GM12878 (cell line): ENCODE measurements around the gene GSTP1.

Experiments
- ASH2L ChIP-seq: fragments of 300-600, 200-600 bp; sonication (generic); IDR thresholded peaks from 2 replicates; pipeline ENCODE4 v1.6.1; 2017; ENCODE audit warnings: low read depth, mild to moderate bottlenecking, borderline replicate concordance
- ATF3 ChIP-seq: IDR thresholded peaks from 2 replicates; pipeline ENCODE4 v1.6.1; 2011; ENCODE audit warnings: low read depth, mild to moderate bottlenecking, low read length, moderate library complexity, borderline replicate concordance; ENCODE audit errors: extremely low read depth
- ESRRA ChIP-seq: IDR thresholded peaks from 2 replicates; pipeline ENCODE4 v1.6.1; 2012; ENCODE audit warnings: mild to moderate bottlenecking, low read length, improper control_type of control experiment
- EZH2 ChIP-seq: IDR thresholded peaks from 2 replicates; pipeline ENCODE4 v1.6.1; 2012; ENCODE audit warnings: low read depth, mild to moderate bottlenecking, control low read depth, inconsistent platforms, low read length, borderline replicate concordance; ENCODE audit not compliant: control insufficient read depth
- LARP7 ChIP-seq: fragments of 450-650 bp; IDR thresholded peaks from 2 replicates; pipeline ENCODE4 v1.6.1; 2017; ENCODE audit warnings: mild to moderate bottlenecking
- SP1 ChIP-seq: IDR thresholded peaks from one replicate; pipeline ENCODE4 v1.6.1; 2011; ENCODE audit warnings: low read depth, low read length
- TAF1 ChIP-seq: IDR thresholded peaks from 2 replicates; pipeline ENCODE4 v1.6.1; 2011; ENCODE audit warnings: mild to moderate bottlenecking, low read depth, low read length, borderline replicate concordance
- TF ChIP-seq, protein P1 (sequence below), 3 experiments: IDR thresholded peaks in 2 of 3; conservative IDR thresholded peaks in 1 of 3; 2 replicates each; pipeline ENCODE4 v1.5.1; 2011; ENCODE audit warnings: low read depth in 3 of 3, low read length in 3 of 3, mild to moderate bottlenecking in 3 of 3, control low read depth in 2 of 3, moderate library complexity in 2 of 3, inconsistent platforms in 1 of 3, mixed read lengths in 1 of 3; ENCODE audit not compliant: control insufficient read depth in 2 of 3, insufficient read depth in 1 of 3; ENCODE audit errors: extremely low read depth in 1 of 3
- TF ChIP-seq, protein P2 (sequence below): fragments of 450-650 bp; formaldehyde crosslinking; IDR thresholded peaks from 2 replicates; pipeline ENCODE4 v1.5.0; 2022; ENCODE audit warnings: mild to moderate bottlenecking, missing genetic modification characterization

GRCh38 chr11:67600324-67601029 is 16.9 kb downstream of the GSTP1 start:
- TF ChIP-seq SP1: peak; percentile 72
- peak; percentile 83; the same call in 1 of the 2 replicates for TF ChIP-seq ASH2L
- peak; percentile 93 for TF ChIP-seq ESRRA
- 0 out of 2 replicates have a peak, but pooled peaks have one; percentile 20 for TF ChIP-seq LARP7
- TF ChIP-seq, protein P1, sequence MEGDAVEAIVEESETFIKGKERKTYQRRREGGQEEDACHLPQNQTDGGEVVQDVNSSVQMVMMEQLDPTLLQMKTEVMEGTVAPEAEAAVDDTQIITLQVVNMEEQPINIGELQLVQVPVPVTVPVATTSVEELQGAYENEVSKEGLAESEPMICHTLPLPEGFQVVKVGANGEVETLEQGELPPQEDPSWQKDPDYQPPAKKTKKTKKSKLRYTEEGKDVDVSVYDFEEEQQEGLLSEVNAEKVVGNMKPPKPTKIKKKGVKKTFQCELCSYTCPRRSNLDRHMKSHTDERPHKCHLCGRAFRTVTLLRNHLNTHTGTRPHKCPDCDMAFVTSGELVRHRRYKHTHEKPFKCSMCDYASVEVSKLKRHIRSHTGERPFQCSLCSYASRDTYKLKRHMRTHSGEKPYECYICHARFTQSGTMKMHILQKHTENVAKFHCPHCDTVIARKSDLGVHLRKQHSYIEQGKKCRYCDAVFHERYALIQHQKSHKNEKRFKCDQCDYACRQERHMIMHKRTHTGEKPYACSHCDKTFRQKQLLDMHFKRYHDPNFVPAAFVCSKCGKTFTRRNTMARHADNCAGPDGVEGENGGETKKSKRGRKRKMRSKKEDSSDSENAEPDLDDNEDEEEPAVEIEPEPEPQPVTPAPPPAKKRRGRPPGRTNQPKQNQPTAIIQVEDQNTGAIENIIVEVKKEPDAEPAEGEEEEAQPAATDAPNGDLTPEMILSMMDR (IDR thresholded peaks at IDR 0.05 in 2 of 3, conservative IDR thresholded peaks at IDR 0.05 in 1 of 3; ENCODE audit: control insufficient read depth in 2 of 3, extremely low read depth in 1 of 3, insufficient read depth in 1 of 3, low read depth in 3 of 3, low read length in 3 of 3): peak in 1 of 3 experiments; percentile 23; a peak in 1 of 6 replicates
- TF ChIP-seq, protein P2, sequence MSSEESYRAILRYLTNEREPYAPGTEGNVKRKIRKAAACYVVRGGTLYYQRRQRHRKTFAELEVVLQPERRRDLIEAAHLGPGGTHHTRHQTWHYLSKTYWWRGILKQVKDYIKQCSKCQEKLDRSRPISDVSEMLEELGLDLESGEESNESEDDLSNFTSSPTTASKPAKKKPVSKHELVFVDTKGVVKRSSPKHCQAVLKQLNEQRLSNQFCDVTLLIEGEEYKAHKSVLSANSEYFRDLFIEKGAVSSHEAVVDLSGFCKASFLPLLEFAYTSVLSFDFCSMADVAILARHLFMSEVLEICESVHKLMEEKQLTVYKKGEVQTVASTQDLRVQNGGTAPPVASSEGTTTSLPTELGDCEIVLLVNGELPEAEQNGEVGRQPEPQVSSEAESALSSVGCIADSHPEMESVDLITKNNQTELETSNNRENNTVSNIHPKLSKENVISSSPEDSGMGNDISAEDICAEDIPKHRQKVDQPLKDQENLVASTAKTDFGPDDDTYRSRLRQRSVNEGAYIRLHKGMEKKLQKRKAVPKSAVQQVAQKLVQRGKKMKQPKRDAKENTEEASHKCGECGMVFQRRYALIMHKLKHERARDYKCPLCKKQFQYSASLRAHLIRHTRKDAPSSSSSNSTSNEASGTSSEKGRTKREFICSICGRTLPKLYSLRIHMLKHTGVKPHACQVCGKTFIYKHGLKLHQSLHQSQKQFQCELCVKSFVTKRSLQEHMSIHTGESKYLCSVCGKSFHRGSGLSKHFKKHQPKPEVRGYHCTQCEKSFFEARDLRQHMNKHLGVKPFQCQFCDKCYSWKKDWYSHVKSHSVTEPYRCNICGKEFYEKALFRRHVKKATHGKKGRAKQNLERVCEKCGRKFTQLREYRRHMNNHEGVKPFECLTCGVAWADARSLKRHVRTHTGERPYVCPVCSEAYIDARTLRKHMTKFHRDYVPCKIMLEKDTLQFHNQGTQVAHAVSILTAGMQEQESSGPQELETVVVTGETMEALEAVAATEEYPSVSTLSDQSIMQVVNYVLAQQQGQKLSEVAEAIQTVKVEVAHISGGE (CRISPR knock-in tag): no peak
- TF ChIP-seq ATF3: no peak
- TF ChIP-seq EZH2: no peak
- no peak for TF ChIP-seq TAF1
